ENCODE measurements around the gene HORMAD1.

GRCh38 chr1:150692720-150693119 lies 28.0 kb downstream of the HORMAD1 start:
- TF ChIP-seq, protein P1, sequence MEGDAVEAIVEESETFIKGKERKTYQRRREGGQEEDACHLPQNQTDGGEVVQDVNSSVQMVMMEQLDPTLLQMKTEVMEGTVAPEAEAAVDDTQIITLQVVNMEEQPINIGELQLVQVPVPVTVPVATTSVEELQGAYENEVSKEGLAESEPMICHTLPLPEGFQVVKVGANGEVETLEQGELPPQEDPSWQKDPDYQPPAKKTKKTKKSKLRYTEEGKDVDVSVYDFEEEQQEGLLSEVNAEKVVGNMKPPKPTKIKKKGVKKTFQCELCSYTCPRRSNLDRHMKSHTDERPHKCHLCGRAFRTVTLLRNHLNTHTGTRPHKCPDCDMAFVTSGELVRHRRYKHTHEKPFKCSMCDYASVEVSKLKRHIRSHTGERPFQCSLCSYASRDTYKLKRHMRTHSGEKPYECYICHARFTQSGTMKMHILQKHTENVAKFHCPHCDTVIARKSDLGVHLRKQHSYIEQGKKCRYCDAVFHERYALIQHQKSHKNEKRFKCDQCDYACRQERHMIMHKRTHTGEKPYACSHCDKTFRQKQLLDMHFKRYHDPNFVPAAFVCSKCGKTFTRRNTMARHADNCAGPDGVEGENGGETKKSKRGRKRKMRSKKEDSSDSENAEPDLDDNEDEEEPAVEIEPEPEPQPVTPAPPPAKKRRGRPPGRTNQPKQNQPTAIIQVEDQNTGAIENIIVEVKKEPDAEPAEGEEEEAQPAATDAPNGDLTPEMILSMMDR (IDR thresholded peaks at IDR 0.05), result no peak
- TF ChIP-seq POLR2A (IDR thresholded peaks at IDR 0.05) (no peak), EP300 (IDR thresholded peaks at IDR 0.05) (no peak), POLR2AphosphoS5 (IDR thresholded peaks at IDR 0.05) (no peak)

Data from sigmoid colon (tissue), 4 donors.